Measurements from ENCODE around the gene GAS6.
"Not testable (repeated sequence)": the region's sequence is repeated elsewhere in the genome, so short reads cannot be mapped to it uniquely, and the experiment has no call there.

The GAS6 gene

DNA sequence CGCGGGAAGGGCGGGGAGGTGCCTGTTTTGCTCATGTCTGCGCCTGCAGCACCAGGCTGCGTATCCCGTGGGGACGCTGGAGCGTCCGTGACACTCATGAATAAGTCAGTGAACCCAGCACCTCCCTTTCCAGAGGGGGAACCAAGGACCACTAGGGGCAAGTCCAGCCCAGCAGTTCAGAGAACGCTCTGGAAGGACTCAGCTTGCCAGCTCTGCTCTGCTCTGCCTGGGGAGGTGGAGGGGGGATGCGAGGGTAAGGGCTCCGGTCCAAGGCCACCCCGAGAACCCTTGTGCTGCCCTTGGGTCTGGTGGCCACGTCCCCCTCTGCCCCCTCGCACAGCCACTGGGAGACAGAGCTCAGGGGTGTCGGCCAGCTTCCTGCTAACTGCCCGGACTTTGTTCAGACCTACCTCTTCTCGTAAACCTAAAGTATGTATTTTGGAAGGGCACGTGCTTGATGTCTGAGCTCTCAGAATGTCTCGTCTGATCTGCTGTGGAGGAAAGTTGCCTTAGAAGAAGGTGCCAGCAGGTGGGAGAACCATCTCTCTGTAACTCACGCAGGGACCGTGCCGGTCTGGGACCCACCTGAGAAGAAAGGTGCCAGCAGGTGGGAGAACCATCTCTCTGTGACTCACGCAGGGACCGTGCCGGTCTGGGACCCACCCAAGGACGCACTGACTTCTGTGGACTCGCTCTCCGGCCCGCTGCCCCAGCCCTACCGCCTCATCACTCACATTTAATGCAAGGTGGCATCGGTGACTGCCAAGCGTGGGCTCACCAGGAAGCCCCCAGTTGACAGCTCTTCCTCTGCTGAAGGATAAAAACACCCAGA is 70.8 kb downstream of the GAS6 start:
- H3K4me3 ChIP-seq (ENCODE audit: low read depth, low read length) = no peak overlapping the region
- TF ChIP-seq, protein P1, sequence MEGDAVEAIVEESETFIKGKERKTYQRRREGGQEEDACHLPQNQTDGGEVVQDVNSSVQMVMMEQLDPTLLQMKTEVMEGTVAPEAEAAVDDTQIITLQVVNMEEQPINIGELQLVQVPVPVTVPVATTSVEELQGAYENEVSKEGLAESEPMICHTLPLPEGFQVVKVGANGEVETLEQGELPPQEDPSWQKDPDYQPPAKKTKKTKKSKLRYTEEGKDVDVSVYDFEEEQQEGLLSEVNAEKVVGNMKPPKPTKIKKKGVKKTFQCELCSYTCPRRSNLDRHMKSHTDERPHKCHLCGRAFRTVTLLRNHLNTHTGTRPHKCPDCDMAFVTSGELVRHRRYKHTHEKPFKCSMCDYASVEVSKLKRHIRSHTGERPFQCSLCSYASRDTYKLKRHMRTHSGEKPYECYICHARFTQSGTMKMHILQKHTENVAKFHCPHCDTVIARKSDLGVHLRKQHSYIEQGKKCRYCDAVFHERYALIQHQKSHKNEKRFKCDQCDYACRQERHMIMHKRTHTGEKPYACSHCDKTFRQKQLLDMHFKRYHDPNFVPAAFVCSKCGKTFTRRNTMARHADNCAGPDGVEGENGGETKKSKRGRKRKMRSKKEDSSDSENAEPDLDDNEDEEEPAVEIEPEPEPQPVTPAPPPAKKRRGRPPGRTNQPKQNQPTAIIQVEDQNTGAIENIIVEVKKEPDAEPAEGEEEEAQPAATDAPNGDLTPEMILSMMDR (IDR thresholded peaks at IDR 0.05; ENCODE audit: low read depth, low read length) = no peak

DNA sequence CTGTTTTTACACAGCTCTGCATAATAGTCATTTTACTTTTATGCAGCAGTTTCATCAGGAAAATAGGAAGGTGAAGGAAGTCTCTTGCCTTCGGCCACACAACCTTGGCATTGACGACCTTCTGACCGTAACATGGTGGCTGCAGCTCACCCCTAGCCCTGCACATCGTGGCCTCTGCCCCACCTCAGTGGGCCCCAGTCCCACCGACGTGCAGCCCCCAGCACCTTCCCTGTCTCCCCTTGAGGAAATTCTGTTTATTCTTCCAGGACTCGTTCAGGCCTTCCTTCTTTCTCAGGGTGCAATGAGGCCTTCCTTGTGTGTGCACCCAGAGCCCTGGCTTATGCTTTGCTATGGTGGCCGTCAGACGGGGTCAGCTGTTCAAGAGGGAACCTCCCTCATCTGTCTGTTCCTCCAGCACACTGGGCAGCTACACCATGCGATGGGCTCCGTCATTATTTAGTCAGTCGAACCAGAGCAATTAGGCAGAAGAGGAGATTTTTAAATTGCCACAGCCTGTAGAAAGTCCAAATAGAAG is 71.6 kb downstream of the GAS6 start:
- TF ChIP-seq, protein P1 (IDR thresholded peaks at IDR 0.05; ENCODE audit: low read depth, low read length) = no peak
- no peak overlapping the region for H3K4me3 ChIP-seq (ENCODE audit: low read depth, low read length)

DNA sequence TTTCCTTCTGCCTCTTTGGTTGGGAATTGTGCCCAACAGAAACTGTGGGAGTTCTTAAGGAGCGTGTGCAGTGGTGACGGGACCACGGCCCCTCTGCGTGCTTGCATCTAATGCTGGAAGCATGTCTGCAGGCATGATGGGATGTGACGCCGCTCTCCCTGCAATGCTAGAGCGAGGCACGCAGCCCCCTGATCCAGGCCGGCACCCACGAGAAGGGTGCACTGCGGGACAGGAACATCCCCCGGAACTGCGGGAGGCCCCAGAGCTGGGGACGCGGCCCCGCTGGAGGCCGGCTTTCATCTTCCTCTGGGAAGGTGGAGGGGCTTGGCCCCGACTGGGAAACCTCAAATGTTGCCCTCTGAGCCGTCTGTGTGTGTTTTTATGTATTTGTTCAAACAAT is 72.1 kb downstream of the GAS6 start:
- TF ChIP-seq, protein P1 (IDR thresholded peaks at IDR 0.05; ENCODE audit: low read depth, low read length) = no peak

DNA sequence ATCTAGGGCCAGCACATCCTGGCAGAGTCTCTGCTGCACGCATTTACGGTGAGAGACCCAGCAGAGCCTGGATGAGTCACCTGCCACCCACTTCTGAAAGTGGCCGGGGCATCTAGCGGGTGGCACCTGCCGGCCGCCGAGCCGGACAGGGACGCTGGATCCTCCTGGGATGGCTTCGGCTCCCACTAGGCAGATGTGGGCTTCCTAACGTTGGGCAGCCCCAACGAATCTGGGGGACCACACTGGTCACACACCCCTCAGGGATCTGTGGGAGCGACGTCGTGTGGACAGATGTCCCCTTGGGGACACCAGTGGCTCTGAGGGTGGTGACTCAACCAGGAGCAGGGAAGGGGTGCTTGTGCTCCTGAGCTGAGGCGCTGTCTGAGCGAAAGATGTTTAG is 72.7 kb downstream of the GAS6 start:
- TF ChIP-seq, protein P1 (IDR thresholded peaks at IDR 0.05; ENCODE audit: low read depth, low read length) = no peak
- H3K4me3 ChIP-seq (ENCODE audit: low read depth, low read length) = no peak overlapping the region

More for the DNA sequence above, 72.1 kb downstream of the GAS6 start:
- no peak overlapping the region for H3K4me3 ChIP-seq (ENCODE audit: low read depth, low read length)

DNA sequence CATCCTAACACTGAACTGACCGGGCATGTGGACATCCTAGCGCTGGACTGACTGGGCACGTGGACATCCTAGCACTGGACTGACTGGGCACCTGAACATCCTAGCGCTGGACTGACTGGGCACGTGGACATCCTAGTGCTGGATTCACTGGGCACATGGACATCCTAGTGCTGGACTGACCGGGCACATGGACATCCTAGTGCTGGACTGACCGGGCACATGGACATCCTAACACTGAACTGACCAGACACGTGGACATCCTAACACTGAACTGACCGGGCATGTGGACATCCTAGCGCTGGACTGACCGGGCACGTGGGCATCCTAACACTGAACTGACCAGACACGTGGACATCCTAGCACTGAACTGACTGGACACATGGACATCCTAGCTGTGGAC is 73.9 kb downstream of the GAS6 start:
- not testable (repeated sequence) for H3K4me3 ChIP-seq (ENCODE audit: low read depth, low read length)

DNA sequence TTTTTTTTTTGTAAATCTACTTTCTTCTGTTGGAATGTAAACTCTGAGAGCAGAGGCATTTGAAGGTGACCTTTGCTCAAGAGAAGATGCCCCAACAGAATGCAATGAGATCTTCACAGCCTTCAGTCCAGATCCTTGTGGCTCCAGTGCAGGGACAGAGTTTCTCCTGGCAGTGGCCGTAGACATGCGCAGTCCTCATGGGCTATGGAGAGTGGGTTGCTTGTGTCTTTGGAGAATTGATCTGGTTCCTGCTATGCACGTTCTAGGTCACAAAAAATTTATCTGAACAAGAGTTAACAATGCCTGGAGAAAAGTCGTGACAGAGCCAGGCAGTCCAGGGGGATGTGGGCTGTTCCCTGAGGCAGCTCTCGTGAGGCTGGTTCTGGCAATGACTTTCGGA is 74.7 kb downstream of the GAS6 start:
- TF ChIP-seq, protein P1 (IDR thresholded peaks at IDR 0.05; ENCODE audit: low read depth, low read length) = no peak
- no peak overlapping the region for H3K4me3 ChIP-seq (ENCODE audit: low read depth, low read length)

DNA sequence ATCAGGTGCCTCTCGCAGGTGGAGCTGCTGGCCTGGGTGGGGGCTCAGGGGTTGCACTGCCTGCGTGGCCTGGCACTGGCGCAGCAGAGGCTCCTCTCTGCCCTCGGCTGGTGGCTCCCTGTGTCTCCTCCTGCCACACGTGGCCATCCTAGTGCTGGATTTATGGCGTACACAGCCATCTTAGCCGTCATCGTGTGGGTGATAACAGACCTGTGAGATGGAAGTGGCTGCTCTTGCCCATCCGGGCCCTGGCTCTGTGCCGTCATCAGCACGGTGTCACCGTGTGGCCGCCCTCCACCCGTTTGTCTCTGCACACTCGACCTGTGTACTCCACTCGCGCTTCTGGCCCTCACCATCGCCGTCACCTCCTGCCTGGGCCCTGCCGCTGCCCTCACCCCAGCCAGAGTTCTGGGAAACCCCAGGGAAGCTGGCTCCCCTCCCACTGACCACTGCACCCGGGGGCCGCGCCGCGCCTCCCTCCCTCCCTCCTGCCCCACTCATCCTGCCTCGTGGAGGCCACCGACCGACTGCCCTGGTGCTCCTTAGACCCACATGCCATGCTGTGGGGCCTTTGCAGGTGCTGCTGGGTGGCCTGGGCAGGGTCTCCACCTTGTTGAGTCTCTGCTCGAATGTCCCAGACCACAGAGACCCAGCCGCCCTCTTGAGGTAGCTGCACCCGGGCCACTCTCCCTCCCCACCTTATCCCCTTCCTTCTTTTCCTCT is 75.3 kb downstream of the GAS6 start:
- TF ChIP-seq, protein P1 (IDR thresholded peaks at IDR 0.05; ENCODE audit: low read depth, low read length) = no peak
- no peak overlapping the region for H3K4me3 ChIP-seq (ENCODE audit: low read depth, low read length)
